ENCODE data around the gene GALNT10.
A peak's percentile ranks its signal among the peaks of the same experiment; 100 is the strongest.

Gene GALNT10

DNA sequence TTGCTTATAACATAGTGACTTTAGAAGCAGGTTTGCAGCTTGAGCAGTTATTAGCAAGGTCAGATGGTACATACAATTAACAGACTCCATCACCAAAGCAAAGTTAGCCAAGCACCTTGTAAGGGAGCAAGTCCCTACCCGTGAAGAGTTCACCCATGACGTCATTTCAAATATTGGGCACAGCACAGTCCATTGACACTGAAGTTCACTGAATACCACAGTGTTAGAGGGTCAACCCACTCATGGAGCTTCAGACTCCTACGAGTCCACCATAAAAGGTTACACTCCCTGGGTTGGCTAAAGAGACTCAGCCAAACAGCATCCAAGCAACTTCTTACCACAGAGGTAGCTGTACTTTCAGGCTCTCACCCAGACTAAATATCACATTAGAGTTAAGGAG lies 77.5 kb downstream of the GALNT10 start:
- no peak for DNase-seq

DNA sequence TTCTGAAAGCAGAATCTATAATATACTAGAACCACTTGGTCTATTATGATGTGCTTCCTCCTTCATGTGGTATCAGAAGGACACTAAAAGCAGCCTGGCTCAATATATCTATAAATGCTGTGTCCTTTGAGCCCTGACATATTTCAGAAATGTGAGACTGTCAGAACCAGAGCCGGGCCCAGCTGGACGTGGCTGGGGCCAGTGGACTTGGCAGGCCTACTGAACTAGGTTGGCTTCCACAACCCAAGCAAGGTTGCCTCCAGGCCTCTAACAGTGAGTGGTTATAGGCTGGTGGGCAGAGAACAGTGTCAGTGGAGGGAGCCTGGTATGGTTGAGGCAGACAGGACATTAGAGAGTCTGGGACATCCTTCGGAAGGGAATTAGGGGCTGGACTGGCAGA lies 78.9 kb downstream of the GALNT10 start:
- DNase-seq = no peak

DNA sequence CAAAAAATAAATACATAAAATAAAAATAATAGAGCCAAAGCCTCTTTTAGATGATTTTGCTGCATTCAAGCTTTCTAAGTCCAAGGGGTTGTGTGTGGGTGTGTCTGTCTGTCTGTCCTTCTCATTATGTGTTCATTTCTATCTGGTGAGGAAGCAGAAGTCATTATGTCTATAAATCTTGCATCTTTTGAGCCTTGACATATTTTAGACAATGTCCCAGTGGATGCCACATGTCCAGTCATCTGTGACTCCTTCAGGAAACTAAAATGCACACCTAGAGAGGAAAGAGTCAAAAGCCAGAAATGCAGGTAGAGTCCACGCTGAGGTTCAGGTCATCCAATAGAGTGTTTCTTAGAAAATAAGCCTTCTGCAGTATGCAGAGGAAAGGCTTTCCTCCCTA lies 80.9 kb downstream of the GALNT10 start:
- DNase-seq = no peak

DNA sequence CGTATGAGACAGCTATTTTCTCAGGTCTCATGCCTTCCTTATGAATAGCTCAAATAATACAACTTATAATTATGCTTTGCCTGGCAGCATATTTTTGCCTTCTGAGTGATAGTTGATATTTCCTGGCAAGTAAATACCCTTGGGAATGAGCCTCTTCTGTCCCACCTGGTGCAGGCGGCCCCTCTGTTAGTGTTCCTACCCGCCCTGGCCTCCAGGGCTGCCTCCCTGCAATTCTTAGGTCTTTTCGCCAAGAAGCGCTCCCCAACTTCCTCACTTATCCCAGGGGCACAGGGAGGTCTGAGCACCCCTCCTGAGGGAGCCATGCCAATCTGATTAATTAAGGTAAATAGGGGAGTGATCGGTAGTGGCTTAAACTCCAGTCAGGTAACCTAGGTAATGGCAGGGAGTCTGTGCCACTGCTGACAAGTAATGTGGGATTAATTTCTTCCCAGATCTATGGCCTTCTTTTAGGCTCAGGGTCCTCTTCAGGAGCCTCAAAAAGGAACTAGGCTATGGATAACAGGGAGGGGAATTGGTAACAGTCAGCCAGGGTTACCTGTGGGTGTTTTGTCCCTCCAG lies 81.5 kb downstream of the GALNT10 start:
- DNase-seq = no peak

DNA sequence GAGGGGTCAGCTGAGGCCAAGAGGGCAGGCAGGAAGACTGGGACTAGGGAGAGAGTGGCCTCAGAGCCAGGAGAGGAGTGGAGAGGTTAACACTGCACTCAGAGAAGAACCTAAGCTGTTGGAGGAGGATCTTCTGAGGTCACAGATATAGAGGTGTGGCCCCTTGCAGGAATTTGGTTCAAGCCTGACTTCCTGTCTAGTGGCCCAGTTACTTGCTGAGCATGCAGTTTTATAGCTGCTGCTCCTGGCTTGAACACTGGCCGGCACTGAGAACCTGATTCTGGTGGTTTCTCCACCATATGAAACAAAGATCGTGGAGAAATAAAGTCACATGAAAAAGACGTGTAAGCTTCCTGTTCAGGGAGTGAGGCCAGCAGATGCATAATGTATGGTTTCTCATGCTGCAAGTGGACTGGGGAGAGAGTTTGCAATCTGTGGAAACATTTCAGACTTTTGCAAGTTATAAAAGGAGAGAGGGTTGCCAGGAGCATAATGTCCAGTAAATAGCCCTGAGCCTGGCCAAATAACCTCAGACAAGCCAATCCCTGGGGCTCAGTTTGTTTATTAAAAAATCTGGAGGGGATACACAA lies 82.6 kb downstream of the GALNT10 start:
- peak; percentile 18 to 74 (median 54) for DNase-seq

DNA sequence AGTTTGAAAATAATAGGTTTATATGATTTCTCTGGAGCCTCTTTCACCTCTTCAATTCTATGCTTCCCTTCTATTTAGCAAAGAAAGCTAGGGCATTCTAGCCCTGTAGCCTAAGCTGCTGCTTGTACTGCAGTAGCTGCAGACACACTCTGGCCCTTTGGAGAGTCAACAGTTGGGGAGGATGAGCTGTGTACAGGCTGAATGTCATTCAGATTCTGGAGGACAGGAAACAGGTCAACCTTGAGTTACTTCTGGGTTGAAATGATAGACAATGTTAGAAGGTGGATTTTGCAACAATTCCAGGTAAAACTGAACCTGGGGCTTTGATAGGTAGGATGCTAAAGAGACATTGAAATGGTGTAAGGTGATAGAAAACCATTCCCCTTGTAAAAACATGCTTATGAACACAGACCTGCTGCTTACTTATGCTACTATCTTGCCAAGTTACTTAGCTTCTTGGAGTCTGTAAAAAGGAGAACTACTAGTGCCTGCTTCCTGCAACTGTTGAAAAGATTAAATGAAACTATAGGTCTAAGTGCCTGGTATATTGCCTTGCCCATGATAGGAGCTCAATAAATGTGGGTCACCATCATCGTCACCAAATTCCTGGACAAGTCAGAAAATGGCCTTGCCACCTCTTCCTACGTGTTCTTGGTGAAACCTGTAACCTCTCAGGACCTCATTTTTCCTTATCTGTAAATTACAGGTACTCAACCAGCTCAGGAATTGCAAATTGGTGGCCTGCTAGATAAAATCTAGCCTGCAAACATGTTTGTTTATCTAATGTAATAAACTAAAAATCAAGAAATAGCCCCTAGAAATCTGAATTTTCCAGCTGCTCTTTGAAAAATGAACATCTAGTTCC lies 83.7 kb downstream of the GALNT10 start:
- DNase-seq = peak in 2 of 4 experiments; percentile 7 to 49

DNA sequence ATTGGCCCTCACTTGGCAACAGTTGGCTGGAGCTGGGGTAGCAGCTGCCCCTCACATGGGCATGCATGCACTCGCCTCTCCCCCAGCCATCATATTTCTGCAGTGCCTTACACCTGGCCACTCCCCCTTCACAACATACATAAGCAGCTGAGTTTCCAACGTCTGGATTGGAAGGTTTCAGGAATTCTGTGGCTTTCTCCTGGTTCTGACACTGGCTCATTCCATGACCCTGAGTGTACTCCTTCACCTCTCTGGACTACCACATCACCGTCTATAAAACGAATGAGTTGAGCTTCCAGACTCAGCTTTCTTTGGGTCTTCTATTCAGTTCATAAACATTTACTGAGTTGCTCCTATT lies 84.3 kb downstream of the GALNT10 start:
- DNase-seq = no peak

DNA sequence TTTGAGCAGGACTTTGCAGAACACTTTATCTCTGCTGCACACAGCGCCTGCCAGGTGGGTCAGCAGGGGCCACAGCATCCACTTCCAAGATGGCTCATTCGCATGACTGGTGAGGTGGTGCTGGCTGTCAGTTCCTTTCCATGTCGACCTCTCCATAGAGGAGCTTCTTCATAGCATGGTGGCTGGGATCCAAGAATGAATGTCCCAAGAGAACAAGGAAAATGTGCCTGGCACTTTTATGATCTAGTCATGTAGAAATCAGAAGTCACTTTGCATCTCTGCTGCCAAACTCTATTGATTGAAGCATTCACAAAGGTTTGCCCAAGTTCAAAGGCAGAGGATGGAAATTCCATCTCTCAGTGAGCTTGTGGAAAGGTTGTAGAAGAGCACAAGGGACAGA lies 85.0 kb downstream of the GALNT10 start:
- DNase-seq = no peak

DNA sequence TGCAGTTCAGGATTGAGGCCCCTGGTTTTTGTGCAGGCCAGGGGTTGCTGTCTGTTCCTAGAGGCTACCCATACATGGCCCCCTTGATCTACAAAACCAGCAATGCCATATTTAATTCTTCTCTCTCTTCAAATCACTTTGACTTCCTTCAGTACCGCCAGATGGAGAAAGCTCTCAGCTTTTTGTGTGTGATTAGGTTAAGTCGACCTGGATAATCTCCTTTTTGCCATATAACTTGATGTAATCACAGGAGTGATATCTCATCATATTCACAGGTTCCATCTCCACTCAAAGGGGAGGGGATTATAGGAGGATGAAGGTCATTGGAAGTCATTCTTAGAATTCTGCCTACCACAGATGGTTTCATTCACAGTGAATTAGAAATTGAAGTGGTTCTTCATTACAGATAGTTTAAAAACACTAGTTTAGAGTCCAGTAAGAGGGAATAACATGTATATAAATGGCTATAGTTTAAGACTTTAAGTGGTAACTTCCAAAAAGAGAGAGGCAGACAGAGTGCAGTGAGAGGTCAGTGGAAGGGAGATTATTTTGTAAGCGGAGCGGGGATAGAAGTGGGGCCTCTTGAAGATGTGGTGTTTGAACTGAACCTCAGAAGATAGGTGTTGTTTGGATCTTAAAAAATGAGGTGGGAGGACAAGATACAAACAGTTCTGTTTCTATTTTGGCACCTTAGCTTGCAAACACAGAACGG lies 85.9 kb downstream of the GALNT10 start:
- DNase-seq = no peak

DNA sequence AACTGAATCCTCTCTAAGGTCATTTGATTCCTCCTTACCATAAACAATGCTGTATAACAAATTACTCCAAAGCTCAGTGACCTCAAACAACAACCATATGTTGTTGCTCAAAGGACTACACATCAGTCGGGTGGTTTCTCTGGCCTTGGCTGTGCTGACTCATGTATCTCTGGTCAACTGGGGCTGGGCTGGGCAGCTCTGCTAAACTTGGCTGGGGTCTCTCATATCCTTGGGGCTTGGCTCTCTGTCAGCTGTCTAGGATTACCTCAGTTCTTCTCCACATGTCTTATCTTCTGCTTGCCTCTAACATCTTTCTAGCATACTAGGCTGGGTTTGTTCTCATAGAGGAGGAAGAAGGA lies 86.4 kb downstream of the GALNT10 start:
- DNase-seq = no peak

DNA sequence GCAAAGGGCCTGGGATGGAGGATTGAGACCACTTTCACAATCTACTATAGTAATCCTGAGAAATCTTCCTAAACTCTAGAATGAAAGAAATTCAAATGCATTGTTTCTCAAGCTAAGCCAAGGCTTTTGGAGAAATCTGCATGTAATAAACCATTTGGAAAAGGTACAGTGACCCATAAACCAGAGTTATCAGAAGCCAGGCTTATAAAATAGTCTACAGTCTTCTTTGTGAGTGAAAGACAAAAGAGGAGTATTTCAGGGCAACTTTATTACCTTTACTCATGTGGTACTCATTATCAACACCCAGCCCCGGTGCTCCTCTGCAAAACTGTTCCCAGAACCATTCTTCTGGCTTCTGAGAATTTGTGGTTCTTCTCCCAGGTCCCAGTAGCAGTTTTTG lies 87.0 kb downstream of the GALNT10 start:
- no peak for DNase-seq

DNA sequence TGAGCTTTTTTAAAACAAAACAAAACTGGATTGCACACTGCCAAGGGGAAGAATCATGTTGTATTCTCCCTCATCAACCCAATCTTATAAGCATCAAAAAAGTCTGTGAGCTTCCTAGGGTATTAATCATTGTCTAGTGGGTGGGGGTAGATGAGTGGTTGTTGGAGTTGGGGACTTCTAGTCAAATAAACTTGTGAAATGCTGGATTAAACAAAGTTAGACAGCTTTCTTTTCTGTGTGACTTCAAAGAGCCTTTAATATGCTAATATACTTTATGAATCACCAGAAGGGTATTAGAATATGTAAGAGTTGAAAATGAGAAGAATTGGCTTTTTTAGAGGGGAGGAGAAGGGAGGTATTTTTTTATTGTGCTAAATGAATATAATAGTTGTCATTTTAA lies 87.7 kb downstream of the GALNT10 start:
- no peak for DNase-seq

DNA sequence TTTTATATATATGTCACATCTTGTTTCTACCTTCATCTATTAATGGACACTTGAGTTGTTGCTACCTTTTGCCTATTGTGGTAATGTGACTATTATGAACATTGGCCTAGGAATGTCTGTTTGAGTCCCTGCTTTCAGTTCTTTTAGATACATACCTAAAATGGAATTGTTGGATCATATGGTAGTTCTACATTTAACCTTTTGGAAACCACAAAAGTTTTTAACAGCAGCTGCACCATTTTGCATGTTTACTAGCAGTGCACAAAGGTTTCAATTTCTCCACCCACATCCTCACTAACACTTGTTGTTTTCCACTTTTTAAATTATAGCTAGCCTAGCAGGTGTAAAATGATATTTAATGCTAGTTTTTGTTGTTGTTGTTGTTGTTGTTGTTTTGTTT lies 88.4 kb downstream of the GALNT10 start:
- no peak for DNase-seq

DNA sequence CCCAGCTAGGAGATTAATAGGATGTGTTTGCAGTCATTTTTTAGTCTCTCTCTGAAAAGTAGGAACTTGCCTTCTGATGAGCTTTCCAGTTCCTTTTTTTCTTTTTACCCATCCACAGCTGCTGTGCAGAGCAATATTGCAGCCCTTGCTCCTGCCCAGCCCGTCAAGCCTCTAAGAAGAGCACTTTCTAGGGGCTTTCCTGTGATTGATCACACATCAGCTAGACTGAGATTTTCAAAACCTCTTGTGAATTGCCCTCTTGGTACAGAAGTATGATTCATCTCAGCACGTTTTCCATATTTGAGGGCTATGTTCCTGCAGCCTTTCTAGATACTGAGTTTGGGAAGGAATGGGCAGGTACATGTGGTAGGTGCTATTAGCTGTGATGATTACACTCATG lies 93.9 kb downstream of the GALNT10 start:
- DNase-seq = peak; percentile 31 to 68 (median 65)

DNA sequence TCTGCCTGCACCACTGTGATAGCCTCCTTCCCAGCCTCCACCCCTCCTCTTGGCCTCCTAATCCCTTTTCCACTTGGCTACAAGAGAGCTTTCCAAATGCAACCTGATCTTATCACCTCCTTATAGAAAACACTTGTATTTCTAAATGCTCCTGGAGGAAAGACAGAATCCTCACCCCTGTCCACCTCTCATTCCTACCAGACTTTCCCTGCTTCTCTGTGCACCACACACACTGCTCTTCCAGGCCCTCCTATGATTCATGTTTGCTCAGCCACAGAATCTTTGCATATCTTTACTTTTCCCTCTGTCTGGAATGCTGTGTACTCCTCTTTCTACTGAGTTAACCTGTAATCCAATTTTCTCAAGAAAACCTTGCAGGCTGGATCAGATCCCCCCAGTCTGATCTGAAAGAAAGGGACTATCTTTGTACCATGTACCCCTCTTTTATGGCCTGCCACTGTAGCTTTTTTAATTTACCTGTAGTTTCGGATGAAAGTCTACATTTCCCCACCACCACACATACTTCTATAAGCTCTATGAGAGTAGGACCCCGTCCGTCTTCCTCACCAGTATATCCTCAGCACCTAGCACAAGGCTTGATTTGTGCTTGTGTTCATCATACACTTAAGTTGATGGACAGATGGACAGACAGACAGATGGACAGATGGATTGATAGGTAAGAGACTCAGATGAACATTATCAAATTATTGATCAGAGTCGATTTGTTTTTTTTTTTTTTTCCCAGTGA lies 95.3 kb downstream of the GALNT10 start:
- no peak for DNase-seq

DNA sequence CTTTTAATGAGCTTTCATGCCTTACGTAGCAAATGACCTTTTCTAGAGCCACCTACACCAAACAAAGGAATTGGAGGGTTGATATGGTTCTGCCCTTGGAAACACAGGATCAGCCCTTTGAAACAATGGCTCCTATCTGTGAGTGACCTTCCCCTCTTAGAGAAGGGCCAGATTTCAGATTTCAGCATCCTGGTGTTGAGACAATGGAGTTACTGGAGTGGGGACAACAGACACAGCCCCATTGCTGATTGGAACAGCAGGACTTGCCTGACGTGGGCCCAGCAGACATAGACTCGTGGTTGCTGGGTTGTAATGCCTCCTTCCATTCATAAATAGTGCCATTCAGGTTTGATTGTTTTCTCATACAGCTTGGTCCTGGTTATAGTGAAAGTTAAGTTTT lies 96.0 kb downstream of the GALNT10 start:
- DNase-seq = no peak

DNA sequence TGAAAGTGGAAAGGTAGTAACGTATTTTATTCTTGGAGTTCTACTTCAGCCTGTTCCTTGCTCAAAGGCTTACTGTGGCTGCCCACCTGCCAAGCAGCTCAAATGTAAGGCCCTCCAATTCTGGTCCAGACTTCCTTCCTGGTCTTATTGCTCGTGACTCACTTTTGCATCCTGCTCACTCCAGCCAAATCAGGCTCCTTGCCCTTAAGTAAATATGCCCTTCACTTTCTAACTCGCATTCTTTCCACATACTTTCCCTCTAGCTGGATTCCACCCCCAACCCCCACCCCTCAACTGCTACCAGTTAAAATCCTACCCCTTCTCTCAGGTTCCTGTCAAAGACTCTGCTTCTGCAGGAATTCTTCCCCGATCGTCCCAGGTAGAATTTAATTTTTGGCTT lies 96.6 kb downstream of the GALNT10 start:
- DNase-seq = no peak

DNA sequence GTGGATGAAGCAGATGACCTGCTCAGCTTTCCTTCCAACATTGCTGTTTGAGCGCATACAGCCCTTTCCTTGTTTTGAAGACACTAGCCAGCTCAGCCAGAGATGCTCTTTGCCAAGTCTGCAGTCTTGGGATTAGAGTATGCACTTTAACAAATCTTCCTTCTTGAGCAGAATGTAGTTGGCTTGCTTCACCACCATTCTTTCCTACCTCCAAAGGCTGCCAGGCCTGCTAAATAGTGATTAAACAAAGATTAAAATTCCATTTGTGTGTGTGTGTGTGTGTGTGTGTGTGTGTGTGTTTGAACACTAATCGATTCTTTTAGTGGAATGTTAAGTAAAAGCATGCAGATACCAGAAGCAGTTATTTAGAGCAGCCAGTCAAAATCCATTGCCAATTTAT lies 97.6 kb downstream of the GALNT10 start:
- DNase-seq = no peak

DNA sequence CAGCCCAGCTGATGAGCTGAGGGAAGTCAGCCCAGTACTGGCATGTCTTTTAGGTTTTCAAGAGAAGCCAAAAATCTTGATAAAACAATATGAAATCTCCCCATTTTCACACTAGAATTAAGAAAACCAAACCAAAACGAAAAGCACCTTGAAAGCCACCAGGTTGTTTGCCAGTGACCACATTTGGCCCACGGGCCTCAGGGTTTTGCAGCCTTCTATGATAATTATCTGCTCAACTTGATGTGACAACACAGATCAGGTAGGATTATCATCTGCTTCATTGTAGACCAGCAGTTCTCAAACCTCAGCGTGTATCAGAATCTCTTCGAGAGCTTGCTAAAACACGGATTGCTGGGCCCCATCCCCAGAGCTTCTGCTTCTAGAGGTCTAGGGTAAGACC lies 101.4 kb downstream of the GALNT10 start:
- DNase-seq = no peak

DNA sequence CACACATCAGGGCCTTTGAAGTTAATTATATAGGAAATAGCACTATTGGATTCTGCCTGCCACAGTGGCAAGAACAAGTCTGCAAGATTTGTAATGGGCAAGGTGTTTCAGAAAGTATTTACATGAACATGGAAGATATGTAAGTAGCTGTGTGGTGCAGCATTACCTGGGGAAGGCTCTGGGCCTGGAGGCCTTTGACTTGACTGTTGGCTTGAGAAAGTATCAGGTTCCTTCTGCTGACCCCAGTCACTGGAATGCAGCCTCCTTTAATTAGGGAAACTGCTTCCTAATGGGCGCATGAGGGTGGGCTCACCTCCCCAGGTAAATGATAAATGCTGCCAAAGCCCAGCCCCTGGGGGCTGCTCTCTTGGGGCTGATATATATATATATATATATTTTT lies 102.7 kb downstream of the GALNT10 start:
- DNase-seq = no peak

DNA sequence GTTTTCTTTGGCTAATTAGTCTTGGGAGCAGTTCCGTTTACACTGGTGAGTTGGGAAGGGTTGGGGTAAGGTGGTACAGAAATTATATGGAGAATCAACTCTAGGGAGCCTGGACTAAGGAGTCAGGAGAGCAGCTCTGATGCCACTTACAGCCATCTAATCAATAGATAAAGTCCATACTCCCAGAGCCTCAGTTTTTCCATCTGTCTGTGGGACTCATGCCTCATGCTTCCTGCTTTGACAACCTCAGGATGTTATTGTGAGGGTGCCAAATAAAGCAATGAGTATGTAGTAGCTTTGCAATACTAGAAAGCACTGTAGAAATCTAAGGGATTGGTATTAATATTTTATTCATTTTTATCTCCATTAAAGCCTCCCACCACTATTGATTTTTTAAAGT lies 105.0 kb downstream of the GALNT10 start:
- no peak for DNase-seq

DNA sequence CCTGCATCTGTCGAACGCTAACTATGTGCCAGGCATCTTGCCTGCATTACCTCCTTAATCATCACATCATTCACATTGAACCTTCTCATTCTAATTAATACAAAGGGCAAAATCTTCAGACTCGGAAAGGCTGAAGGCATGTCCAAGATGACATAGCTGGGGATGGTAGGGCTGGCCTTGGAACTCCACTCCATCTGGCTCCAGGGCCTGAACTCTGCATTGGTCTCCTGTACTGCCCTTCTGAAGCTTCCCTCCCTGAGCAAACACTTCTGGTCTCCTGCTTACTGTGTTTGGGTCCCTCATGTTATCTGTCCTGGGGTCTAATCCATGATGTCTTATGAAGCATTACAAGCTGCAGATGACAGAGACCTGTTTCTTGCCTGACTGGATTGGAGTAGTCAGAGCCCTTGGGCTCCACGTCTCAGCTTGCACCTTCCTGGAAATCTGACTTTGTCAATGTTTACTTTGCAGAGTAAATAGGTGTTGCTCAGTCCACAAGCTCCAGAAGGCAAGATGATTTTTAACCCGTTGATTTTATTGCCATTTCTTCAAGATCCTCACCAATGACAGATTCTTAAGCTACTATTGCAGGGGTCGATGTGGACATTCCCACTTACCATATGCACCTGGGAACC lies 106.1 kb downstream of the GALNT10 start:
- no peak for DNase-seq

Measured in suppressor macrophage (primary cell).